A549 (cell line): ENCODE data around the gene HECTD3. TPM values are rescaled to one million over a fixed set of nuclear protein-coding genes. Genes with fewer than 3 reads are reported as not detected.

Experiments used
- ATAC-seq, 2 experiments: fragments of 200-7000 bp in 1 of 2; fragments of >200 bp in 1 of 2; cut with Nextera tagmentation in 1 of 2; cut with Tn5 transposase in 1 of 2; 3 replicates each; pipeline versions ENCODE4 v1.8.0 to v1.9.1; 2018 to 2020; ENCODE audit warnings: mild to moderate bottlenecking in 1 of 2, moderate library complexity in 1 of 2
- CTCF ChIA-PET: fragments of 300-600 bp; sonication (Branson Sonifier 250); formaldehyde crosslinking; extraction: SDS; loops from one replicate; lab custom pipeline; 2021; ENCODE audit warnings: antibody characterized with exemption, inconsistent platforms; lab: Yijun Ruan, JAX
- POLR2A ChIA-PET: fragments of 350-600 bp; formaldehyde crosslinking; extraction: SDS; loops from one replicate; lab custom pipeline; 2021; ENCODE audit warnings: antibody characterized with exemption, inconsistent platforms; lab: Yijun Ruan, JAX
- DNase-seq, 2 experiments: peaks; one replicate each; pipeline versions ENCODE4 v3.0.0 to v3.0.0-alpha.2; 2011 to 2016; ENCODE audit warnings: low read depth in 1 of 2, low spot score in 1 of 2
- FAIRE-seq: peaks from 2 replicates; lab custom pipeline; 2011; peaks lifted over from hg19 to GRCh38; lab: Jason Lieb, UNC
- H3K27ac ChIP-seq, 2 experiments: fragments of >200 bp; sonication (Bioruptor Twin); formaldehyde crosslinking; 3 replicates each; pipeline ENCODE4 v1.5.1; 2016 to 2017
- H3K4me1 ChIP-seq: fragments of >200 bp; sonication (Bioruptor Twin); formaldehyde crosslinking; 3 replicates; pipeline ENCODE4 v1.6.1; 2016
- H3K4me2 ChIP-seq: fragments of >200 bp; sonication (Bioruptor Twin); formaldehyde crosslinking; 3 replicates; pipeline ENCODE4 v1.6.1; 2016
- H3K4me3 ChIP-seq: fragments of >200 bp; sonication (Bioruptor Twin); formaldehyde crosslinking; 3 replicates; pipeline ENCODE4 v1.5.1; 2016
- H3K9me3 ChIP-seq: fragments of >200 bp; sonication (Bioruptor Twin); formaldehyde crosslinking; 3 replicates; pipeline ENCODE4 v1.6.1; 2016
- BCL3 ChIP-seq: fragments of >200 bp; sonication (Bioruptor Twin); formaldehyde crosslinking; IDR thresholded peaks from 3 replicates; pipeline ENCODE4 v1.6.1; 2016
- BHLHE40 ChIP-seq: IDR thresholded peaks from 2 replicates; pipeline ENCODE4 v1.6.1; 2012; ENCODE audit warnings: low read depth, low read length, inconsistent platforms
- CBX2 ChIP-seq: fragments of 200-600 bp; sonication (generic); IDR thresholded peaks from 2 replicates; pipeline ENCODE4 v1.6.1; 2016; ENCODE audit warnings: low read depth, mild to moderate bottlenecking, borderline replicate concordance
- CBX8 ChIP-seq: fragments of 200-600 bp; sonication (generic); IDR thresholded peaks from 2 replicates; pipeline ENCODE4 v1.6.1; 2016
- CEBPB ChIP-seq, 2 experiments: fragments of >200 bp in 1 of 2; sonication (Bioruptor Twin) in 1 of 2; formaldehyde crosslinking in 1 of 2; IDR thresholded peaks; 2 replicates each; pipeline ENCODE4 v1.6.1; 2012 to 2016
- CHD2 ChIP-seq: fragments of 150-350 bp; IDR thresholded peaks from 2 replicates; pipeline ENCODE4 v1.6.1; 2014; ENCODE audit warnings: low read length; ENCODE audit not compliant: partially characterized antibody
- CHD4 ChIP-seq: fragments of 200-600 bp; sonication (generic); IDR thresholded peaks from 2 replicates; pipeline ENCODE4 v1.6.1; 2016; ENCODE audit warnings: antibody characterized with exemption, mild to moderate bottlenecking, borderline replicate concordance
- EHF ChIP-seq: fragments of 250-450 bp; sonication (Bioruptor Pico); IDR thresholded peaks from 2 replicates; pipeline ENCODE4 v1.5.0; 2020; ENCODE audit warnings: mild to moderate bottlenecking
- ELK1 ChIP-seq: fragments of 150-350 bp; IDR thresholded peaks from 2 replicates; pipeline ENCODE4 v1.6.1; 2014; ENCODE audit warnings: low read depth, mild to moderate bottlenecking, low read length
- EP300 ChIP-seq, 2 experiments: fragments of >200 bp; sonication (Bioruptor Twin); formaldehyde crosslinking; IDR thresholded peaks; 2 replicates in 1 of 2; 3 replicates in 1 of 2; pipeline ENCODE4 v1.6.1; 2016 to 2017
- ESRRA ChIP-seq: fragments of 150-350 bp; IDR thresholded peaks from 2 replicates; pipeline ENCODE4 v1.6.1; 2014; ENCODE audit warnings: mild to moderate bottlenecking, low read length, borderline replicate concordance
- FOXS1 ChIP-seq: fragments of 250-450 bp; sonication (Bioruptor Pico); IDR thresholded peaks from 2 replicates; pipeline ENCODE4 v1.5.0; 2020; ENCODE audit warnings: mild to moderate bottlenecking, moderate library complexity
- HDAC2 ChIP-seq: fragments of 200-600 bp; sonication (generic); IDR thresholded peaks from 2 replicates; pipeline ENCODE4 v1.6.1; 2016
- HEYL ChIP-seq: fragments of 250-450 bp; sonication (Bioruptor Pico); IDR thresholded peaks from 2 replicates; pipeline ENCODE4 v1.8.0; 2021; ENCODE audit warnings: mild to moderate bottlenecking, moderate library complexity
- HMGXB4 ChIP-seq: fragments of 250-450 bp; sonication (Bioruptor Pico); IDR thresholded peaks from 2 replicates; pipeline ENCODE4 v1.5.0; 2021; ENCODE audit warnings: mild to moderate bottlenecking, moderate library complexity, borderline replicate concordance
- HOXB13 ChIP-seq: fragments of 250-450 bp; sonication (Bioruptor Pico); IDR thresholded peaks from 2 replicates; pipeline ENCODE4 v1.5.0; 2020; ENCODE audit warnings: low read depth, mild to moderate bottlenecking, moderate library complexity
- JUNB ChIP-seq: fragments of >200 bp; sonication (Bioruptor Twin); formaldehyde crosslinking; IDR thresholded peaks from 2 replicates; pipeline ENCODE4 v1.6.1; 2016
- POLR2A ChIP-seq: IDR thresholded peaks from 2 replicates; pipeline ENCODE4 v1.6.1; 2012; ENCODE audit warnings: mild to moderate bottlenecking, low read length
- POLR2AphosphoS2 ChIP-seq: conservative IDR thresholded peaks from 2 replicates; pipeline ENCODE4 v1.6.1; 2012; ENCODE audit warnings: low read length, improper control_type of control experiment, inconsistent platforms
- RAD21 ChIP-seq, 2 experiments: fragments of >200 bp in 1 of 2; sonication (Bioruptor Twin) in 1 of 2; formaldehyde crosslinking in 1 of 2; IDR thresholded peaks in 1 of 2; conservative IDR thresholded peaks in 1 of 2; 2 replicates in 1 of 2; 3 replicates in 1 of 2; pipeline ENCODE4 v1.6.1; 2012 to 2018; ENCODE audit warnings: inconsistent platforms in 1 of 2
- RARB ChIP-seq: fragments of 250-450 bp; sonication (Bioruptor Pico); IDR thresholded peaks from 2 replicates; pipeline ENCODE4 v1.8.0; 2021; ENCODE audit warnings: mild to moderate bottlenecking, moderate library complexity
- RCOR1 ChIP-seq: fragments of 150-350 bp; IDR thresholded peaks from 2 replicates; pipeline ENCODE4 v1.6.1; 2014; ENCODE audit warnings: antibody characterized with exemption, low read length, low read depth
- RFX5 ChIP-seq: fragments of 450-650 bp; IDR thresholded peaks from 2 replicates; pipeline ENCODE4 v1.7.1; 2014; ENCODE audit warnings: antibody characterized with exemption, mild to moderate bottlenecking, moderate library complexity
- RNF2 ChIP-seq: fragments of 200-600 bp; sonication (generic); IDR thresholded peaks from 2 replicates; pipeline ENCODE4 v1.6.1; 2016; ENCODE audit warnings: low read depth, mild to moderate bottlenecking, antibody characterized with exemption, moderate library complexity, borderline replicate concordance
- SMC3 ChIP-seq: fragments of >200 bp; sonication (Bioruptor Twin); formaldehyde crosslinking; IDR thresholded peaks from 3 replicates; pipeline ENCODE4 v1.6.1; 2018; ENCODE audit warnings: inconsistent platforms
- USF2 ChIP-seq: fragments of 450-650 bp; IDR thresholded peaks from 2 replicates; pipeline ENCODE4 v1.6.1; 2014; ENCODE audit warnings: antibody characterized with exemption
- ZNF302 ChIP-seq: fragments of 250-450 bp; sonication (Bioruptor Pico); IDR thresholded peaks from 2 replicates; pipeline ENCODE4 v1.9.0; 2021; ENCODE audit warnings: inconsistent platforms, mild to moderate bottlenecking, moderate library complexity
- ZSCAN20 ChIP-seq: fragments of 250-450 bp; sonication (Bioruptor Pico); IDR thresholded peaks from 2 replicates; pipeline ENCODE4 v1.8.0; 2022; ENCODE audit warnings: mild to moderate bottlenecking, moderate library complexity
- WGBS: methylation state at CpG from one replicate; pipeline ENCODE4 v1.1.6; 2017; ENCODE audit errors: missing lambda C conversion rate; 5-methylcytosine and 5-hydroxymethylcytosine counted together
- polyA plus RNA-seq, 4 experiments: library from polyadenylated mRNA; depleted of rRNA in 3 of 4; stranded (reverse); fragments of >200 nt; fragmentation: RNase III in 1 of 4; extraction: RNeasy Plus Mini Kit Qiagen cat#74134 plus additional on column Dnase treatment in 1 of 4; gene quantifications; 2 replicates in 3 of 4; 3 replicates in 1 of 4; pipeline ENCODE4 v1.2.3, GENCODE V29; 2011 to 2017
- TF ChIP-seq, protein P1 (sequence below): fragments of 250-450 bp; sonication (Bioruptor Pico); IDR thresholded peaks from 2 replicates; pipeline ENCODE4 v1.5.0; 2020; ENCODE audit warnings: low read depth, mild to moderate bottlenecking, moderate library complexity
- TF ChIP-seq, protein P2 (sequence below): fragments of >200 bp; sonication (Bioruptor Twin); formaldehyde crosslinking; IDR thresholded peaks from 2 replicates; pipeline ENCODE4 v1.6.1; 2016

Gene HECTD3
- polyA plus RNA-seq, 2 of the 4 experiments (the other 2 are of a cell fraction), result 19.6 to 24.2 TPM

DNA sequence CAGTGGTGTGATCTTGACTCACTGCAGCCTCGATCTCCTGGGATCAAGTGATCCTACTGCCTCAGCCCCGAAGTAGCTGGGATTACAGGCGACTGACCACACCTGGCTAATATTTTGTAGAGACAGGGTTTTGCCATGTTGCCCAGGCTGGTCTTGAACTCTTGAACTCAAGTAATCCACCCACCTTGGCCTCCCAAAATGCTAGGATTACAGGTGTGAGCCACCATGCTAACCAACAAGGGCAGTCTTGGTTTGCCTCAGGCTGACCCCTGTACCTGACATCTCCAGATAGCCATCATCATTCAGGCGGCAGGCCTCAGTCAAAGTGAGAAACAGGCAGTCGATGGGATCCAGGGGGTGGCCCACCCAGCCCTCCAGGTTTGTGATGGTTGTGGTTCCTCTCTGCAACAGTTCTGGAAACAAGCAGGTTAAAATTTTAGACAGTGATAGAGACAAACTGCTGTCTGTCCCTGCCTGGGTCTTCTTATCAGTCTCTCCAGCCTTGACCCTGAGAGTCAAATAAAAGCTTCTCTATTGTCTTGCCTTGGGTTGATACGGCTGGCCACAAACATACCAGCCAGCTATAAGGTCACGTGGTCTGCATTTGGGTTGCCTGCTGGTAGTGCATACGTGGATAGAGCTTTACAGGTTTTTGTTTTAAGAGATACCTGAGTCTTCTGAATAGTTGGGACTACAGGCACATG, 27.7 kb upstream of the HECTD3 start:
- Histone ChIP-seq H3K27ac (no peak overlapping the region), H3K4me2 (no peak overlapping the region), H3K4me1 (peaks cover 11% of the 10 kb centered on the region; the same call in 2 of the 3 replicates), H3K4me3 (no peak overlapping the region), H3K9me3 (no peaks in the 10 kb centered on the region)
- WGBS, result 77% methylated on average over 8 of the region's 8 CpGs
- DNase-seq (no peak), FAIRE-seq (no peak), ATAC-seq (no peak)
- TF ChIP-seq, protein P1, sequence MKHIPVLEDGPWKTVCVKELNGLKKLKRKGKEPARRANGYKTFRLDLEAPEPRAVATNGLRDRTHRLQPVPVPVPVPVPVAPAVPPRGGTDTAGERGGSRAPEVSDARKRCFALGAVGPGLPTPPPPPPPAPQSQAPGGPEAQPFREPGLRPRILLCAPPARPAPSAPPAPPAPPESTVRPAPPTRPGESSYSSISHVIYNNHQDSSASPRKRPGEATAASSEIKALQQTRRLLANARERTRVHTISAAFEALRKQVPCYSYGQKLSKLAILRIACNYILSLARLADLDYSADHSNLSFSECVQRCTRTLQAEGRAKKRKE (CRISPR knock-in tag), result no peak
- no peak for TF ChIP-seq BHLHE40
- no peak for TF ChIP-seq JUNB
- TF ChIP-seq ZSCAN20 (CRISPR knock-in tag), result no peak
- TF ChIP-seq SMC3, result no peak
- TF ChIP-seq FOXS1 (CRISPR knock-in tag), result no peak
- TF ChIP-seq CHD4, result no peak
- TF ChIP-seq POLR2A, result no peak
- no peak for TF ChIP-seq POLR2AphosphoS2
- TF ChIP-seq USF2, result no peak
- no peak for TF ChIP-seq ELK1
- TF ChIP-seq HDAC2, result no peak
- TF ChIP-seq EP300 (IDR thresholded peaks at IDR 0.05), result no peak
- TF ChIP-seq HMGXB4 (CRISPR knock-in tag), result no peak
- CTCF ChIA-PET, result interaction anchor here (1.3 kb wide), 1 partner anchor 9 kb away, joined by 4 read pairs; no protein-coding TSS in a partner anchor
- POLR2A ChIA-PET, result no interaction called here

DNA sequence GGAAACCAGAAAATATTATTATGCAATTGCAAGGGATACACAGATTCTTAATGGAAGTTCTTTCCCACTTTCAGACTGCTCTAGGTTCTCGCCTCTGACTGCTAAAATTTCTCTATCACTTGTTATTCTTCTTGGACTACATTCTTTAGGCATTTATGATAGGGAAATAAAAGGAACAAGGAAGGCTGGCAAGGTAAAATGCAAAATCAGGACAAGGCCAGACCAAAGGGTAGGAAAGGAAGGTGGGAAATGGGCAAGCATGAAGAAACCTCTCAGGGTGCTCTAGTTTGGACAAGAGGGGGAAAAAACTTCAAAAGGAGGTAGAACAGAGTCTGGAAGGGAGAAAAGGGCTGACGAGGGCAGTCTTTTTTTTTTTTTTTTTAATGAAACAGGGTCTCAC, 27.1 kb upstream of the HECTD3 start:
- ATAC-seq, result no peak
- Histone ChIP-seq H3K27ac (no peak overlapping the region), H3K9me3 (no peaks in the 10 kb centered on the region), H3K4me1 (peaks cover 11% of the 10 kb centered on the region; the same call in 2 of the 3 replicates), H3K4me2 (no peak overlapping the region; the same call in 2 of the 3 replicates), H3K4me3 (no peak overlapping the region)
- POLR2A ChIA-PET, result no interaction called here
- CTCF ChIA-PET, result no interaction called here
- DNase-seq, result no peak
- no peak for FAIRE-seq
- 90% methylated on average over 2 of the region's 2 CpGs for WGBS
- TF ChIP-seq, protein P2, sequence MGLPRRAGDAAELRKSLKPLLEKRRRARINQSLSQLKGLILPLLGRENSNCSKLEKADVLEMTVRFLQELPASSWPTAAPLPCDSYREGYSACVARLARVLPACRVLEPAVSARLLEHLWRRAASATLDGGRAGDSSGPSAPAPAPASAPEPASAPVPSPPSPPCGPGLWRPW, result no peak
- no peak for TF ChIP-seq ZNF302 (CRISPR knock-in tag)
- no peak for TF ChIP-seq HDAC2
- TF ChIP-seq ESRRA, result no peak
- no peak for TF ChIP-seq RARB (CRISPR knock-in tag)
- TF ChIP-seq HOXB13 (CRISPR knock-in tag), result no peak
- TF ChIP-seq EHF, result no peak
- no peak for TF ChIP-seq CEBPB (IDR thresholded peaks at IDR 0.05)
- TF ChIP-seq CBX2, result no peak
- no peak for TF ChIP-seq RNF2
- no peak for TF ChIP-seq CHD2
- no peak for TF ChIP-seq RAD21 (conservative IDR thresholded peaks at IDR 0.05 in 1 of 2, IDR thresholded peaks at IDR 0.05 in 1 of 2)
- TF ChIP-seq ZSCAN20 (CRISPR knock-in tag), result no peak
- TF ChIP-seq CBX8, result no peak
- no peak for TF ChIP-seq BCL3
- TF ChIP-seq RFX5, result no peak
- no peak for TF ChIP-seq RCOR1
- no peak for TF ChIP-seq HEYL (CRISPR knock-in tag)
- no peak for TF ChIP-seq HMGXB4 (CRISPR knock-in tag)
